Body of pancreas (tissue), 4 donors: ENCODE data around the gene MBD3. TPM values are rescaled to one million over a fixed set of nuclear protein-coding genes. Genes with fewer than 3 reads are reported as not detected.

Experiments used
- ATAC-seq: fragments of 150-250 bp; one replicate; pipeline ENCODE4 v1.9.1; 2016
- DNase-seq, 4 donors: peaks; one replicate each; pipeline ENCODE4 v3.0.0-alpha.2; 2019
- H3K27ac ChIP-seq, 4 donors: fragments of 200-600 bp; sonication (generic); 1 replicate in 3 of 4; 2 replicates in 1 of 4; pipeline versions ENCODE4 v1.5.1 to v1.6.1; 2016 to 2019; ENCODE audit warnings: mild to moderate bottlenecking in 1 of 4, mixed read lengths in 1 of 4, moderate library complexity in 1 of 4
- H3K27me3 ChIP-seq, 2 donors: fragments of 200-600 bp; sonication (generic); one replicate each; pipeline ENCODE4 v1.6.0; 2016; ENCODE audit warnings: mild to moderate bottlenecking in 1 of 2
- H3K36me3 ChIP-seq, 2 donors: fragments of 200-600 bp; sonication (generic); replicated peaks in 1 of 2; 2 replicates each; pipeline ENCODE4 v1.5.1; 2016; ENCODE audit warnings: low read depth in 2 of 2; ENCODE audit not compliant: insufficient read depth in 1 of 2
- H3K4me1 ChIP-seq: fragments of 200-600 bp; sonication (generic); one replicate; pipeline ENCODE4 v1.6.0; 2016
- H3K4me3 ChIP-seq, 2 donors: fragments of 200-600 bp; sonication (generic); 1 replicate in 1 of 2; 2 replicates in 1 of 2; pipeline ENCODE4 v1.5.1; 2016 to 2019
- H3K9me3 ChIP-seq, 3 donors: fragments of 200-600 bp; sonication (generic); 1 replicate in 2 of 3; 2 replicates in 1 of 3; pipeline ENCODE4 v1.5.1; 2016
- CTCF ChIP-seq, 7 experiments: fragments of 450-650 bp in 4 of 7; fragments of 200-600 bp in 3 of 7; sonication (generic) in 3 of 7; IDR thresholded peaks; one replicate each; pipeline ENCODE4 v1.5.1; 2016 to 2019; ENCODE audit warnings: antibody characterized with exemption in 7 of 7
- POLR2A ChIP-seq, 3 donors: fragments of 450-650 bp; IDR thresholded peaks; one replicate each; pipeline ENCODE4 v1.6.1; 2016; ENCODE audit warnings: antibody characterized with exemption in 3 of 3, mild to moderate bottlenecking in 2 of 3
- WGBS, 2 donors: methylation state at CpG; one replicate each; pipeline ENCODE4 v1.1.5; 2017; 5-methylcytosine and 5-hydroxymethylcytosine counted together
- intact Hi-C: fragments of 100-400 bp; cut with DNase I; formaldehyde crosslinking; loops from one replicate; pipeline ENCODE4 v1.15.1; 2023
- total RNA-seq, 2 donors: library from RNA; depleted of rRNA; stranded (reverse); fragments of >200 nt; gene quantifications; one replicate each; pipeline ENCODE4 v1.1.0, GENCODE V29; 2016

The MBD3 gene
- total RNA-seq, 2 donors from 2014 or later = 37.4 to 91.6 TPM

- intact Hi-C loops = no loop called here
- Histone ChIP-seq H3K36me3 (peaks cover 3 to 7% of the 10 kb centered on the region in 2 donors), H3K27ac (no peak overlapping the region), H3K4me1 (no peaks in the 10 kb centered on the region), H3K27me3 (no peaks in the 10 kb centered on the region), H3K9me3 (no peaks in the 10 kb centered on the region), H3K4me3 (no peak overlapping the region)
- no peak for DNase-seq
- TF ChIP-seq CTCF (IDR thresholded peaks at IDR 0.05) = no peak
- TF ChIP-seq POLR2A (IDR thresholded peaks at IDR 0.05) = no peak
- no peak for ATAC-seq
- 77 to 82% methylated on average over 18 to 22 of the region's 22 CpGs for WGBS, 2 donors
Measured at GRCh38 chr19:1575323-1576241, 17.1 kb downstream of the MBD3 start.

DNA sequence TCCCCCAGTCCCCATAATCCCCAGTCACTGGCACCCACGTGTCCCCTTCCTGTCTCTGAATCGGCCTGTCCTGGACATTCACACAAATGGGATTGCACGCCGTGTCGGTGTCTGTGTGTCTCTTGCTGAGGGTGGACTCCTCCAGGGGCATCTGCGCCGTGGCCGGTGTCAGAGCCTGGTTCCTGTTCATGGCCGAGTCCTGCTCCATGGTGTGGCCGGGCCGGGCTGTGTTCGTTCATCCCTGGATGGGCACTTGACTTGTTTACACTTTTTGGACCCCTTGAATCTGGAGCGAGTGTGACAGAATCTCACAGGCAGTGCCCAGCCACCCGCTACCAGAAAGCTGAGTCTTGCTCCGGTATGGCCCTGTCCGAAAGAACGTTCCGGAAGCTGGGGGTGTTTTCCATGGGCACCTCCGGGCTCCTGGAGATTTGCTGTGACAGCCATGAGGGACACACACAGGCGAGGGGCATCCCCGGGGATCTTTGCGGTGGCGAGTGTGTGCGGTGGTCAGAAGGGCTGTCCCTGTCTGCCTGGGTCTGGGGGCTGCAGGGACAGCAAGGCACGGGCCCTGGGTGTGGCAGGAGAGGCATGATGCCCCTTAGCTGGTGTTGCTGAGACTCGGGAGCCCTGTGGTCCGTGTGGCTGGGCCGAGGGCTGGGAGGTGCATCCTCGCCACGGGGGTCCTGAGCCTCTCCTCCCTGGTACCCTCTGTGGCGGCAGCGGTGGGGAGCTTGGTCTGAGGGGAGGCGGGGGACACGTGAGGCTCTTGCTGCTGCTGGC lies 18.1 kb downstream of the MBD3 start:
- intact Hi-C loops = no loop called here
- no peaks in the 10 kb centered on the region for H3K4me1 ChIP-seq
- WGBS, 2 donors = 81 to 83% methylated on average over 11 to 33 of the region's 34 CpGs
- ATAC-seq (no peak), DNase-seq (no peak)
- no peak overlapping the region for H3K4me3 ChIP-seq
- no peaks in the 10 kb centered on the region for H3K9me3 ChIP-seq
- H3K27ac ChIP-seq = no peak overlapping the region
- TF ChIP-seq POLR2A (IDR thresholded peaks at IDR 0.05) = no peak
- no peak for TF ChIP-seq CTCF (IDR thresholded peaks at IDR 0.05)
- H3K36me3 ChIP-seq = no peaks in the 10 kb centered on the region
- no peaks in the 10 kb centered on the region for H3K27me3 ChIP-seq

DNA sequence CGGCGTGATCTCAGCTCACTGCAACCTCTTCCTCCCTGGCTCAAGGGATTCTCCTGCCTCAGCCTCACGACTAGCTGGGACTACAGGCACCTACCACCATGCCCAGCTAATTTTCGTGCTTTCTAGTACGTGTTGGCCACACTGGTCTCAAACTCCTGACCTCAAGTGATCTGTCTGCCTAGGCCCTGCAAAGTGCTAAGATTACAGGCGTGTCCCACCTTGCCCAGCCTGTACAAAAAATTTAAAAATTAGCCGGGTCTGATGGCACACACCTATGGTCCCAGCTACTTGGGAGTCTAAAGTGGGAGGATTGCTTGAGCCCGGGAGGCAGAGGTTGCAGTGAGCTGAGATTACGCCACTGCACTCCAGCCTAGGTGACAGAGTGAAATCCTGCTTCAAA lies 19.9 kb downstream of the MBD3 start:
- Histone ChIP-seq H3K9me3 (no peaks in the 10 kb centered on the region), H3K4me3 (no peak overlapping the region), H3K27ac (no peak overlapping the region), H3K36me3 (no peaks in the 10 kb centered on the region), H3K4me1 (peaks cover 5% of the 10 kb centered on the region), H3K27me3 (no peaks in the 10 kb centered on the region)
- no peak for ATAC-seq
- WGBS, 2 donors = 72 to 81% methylated on average over 9 of the region's 9 CpGs
- no peak for TF ChIP-seq CTCF (IDR thresholded peaks at IDR 0.05)
- no peak for TF ChIP-seq POLR2A (IDR thresholded peaks at IDR 0.05)
- no peak for DNase-seq
- intact Hi-C loops = no loop called here

DNA sequence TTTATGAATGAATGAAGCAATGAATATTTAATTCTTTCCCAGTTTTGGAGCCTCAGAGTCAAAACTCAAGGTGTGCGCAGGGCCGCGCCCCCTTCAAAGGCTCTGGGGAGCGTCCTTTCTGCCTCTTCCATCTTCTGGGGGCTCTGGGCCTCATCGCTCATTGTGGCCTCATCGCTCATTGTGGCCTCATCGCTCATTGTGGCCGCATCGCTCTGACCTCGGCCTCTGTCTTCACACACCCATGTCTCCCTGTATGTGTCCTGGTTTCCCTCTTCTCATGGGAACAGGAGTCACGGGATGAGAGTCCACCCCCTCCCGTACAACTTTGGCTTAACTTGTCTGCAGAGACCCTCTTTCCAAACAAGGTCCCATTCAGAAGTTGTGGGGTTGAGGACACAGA lies 21.3 kb downstream of the MBD3 start:
- TF ChIP-seq POLR2A (IDR thresholded peaks at IDR 0.05) (no peak), CTCF (IDR thresholded peaks at IDR 0.05) (no peak)
- Histone ChIP-seq H3K9me3 (no peaks in the 10 kb centered on the region), H3K36me3 (no peaks in the 10 kb centered on the region), H3K27me3 (no peaks in the 10 kb centered on the region), H3K4me1 (peaks cover 14% of the 10 kb centered on the region), H3K27ac (no peak overlapping the region), H3K4me3 (no peak overlapping the region)
- ATAC-seq (no peak), DNase-seq (no peak)
- WGBS, 2 donors = 85 to 88% methylated on average over 9 to 12 of the region's 12 CpGs
- intact Hi-C loops = no loop called here
